Muscle of leg (tissue), 11 donors: Measurements from ENCODE around the gene B4GALT6. TPM values are rescaled to one million over a fixed set of nuclear protein-coding genes. Genes with fewer than 3 reads are reported as not detected.

Experiments used
- DNase-seq: peaks from one replicate; pipeline ENCODE4 v3.0.0; 2013
- H3K27ac ChIP-seq: one replicate; pipeline ENCODE4 v1.5.1; 2013; ENCODE audit warnings: mild to moderate bottlenecking, low read length, control low read depth
- H3K27me3 ChIP-seq: one replicate; pipeline ENCODE4 v1.6.1; 2013; ENCODE audit warnings: low read length; ENCODE audit not compliant: control insufficient read depth, insufficient read depth
- H3K36me3 ChIP-seq: one replicate; pipeline ENCODE4 v1.6.1; 2013; ENCODE audit warnings: low read length; ENCODE audit not compliant: control insufficient read depth, insufficient read depth
- H3K4me1 ChIP-seq: one replicate; pipeline ENCODE4 v1.6.1; 2013; ENCODE audit warnings: low read length; ENCODE audit not compliant: control insufficient read depth, insufficient read depth
- H3K4me3 ChIP-seq: one replicate; pipeline ENCODE4 v1.5.1; 2013; ENCODE audit warnings: low read length, control low read depth
- H3K9me3 ChIP-seq: replicated peaks from 2 replicates; pipeline ENCODE4 v1.6.1; 2013; ENCODE audit warnings: low read depth, low read length; ENCODE audit not compliant: control insufficient read depth
- WGBS: methylation state at CpG from one replicate; pipeline ENCODE4 v1.1.5; 2013; ENCODE audit warnings: missing lambda C conversion rate; ENCODE audit not compliant: insufficient coverage; 5-methylcytosine and 5-hydroxymethylcytosine counted together
- polyA plus RNA-seq, 8 donors: library from polyadenylated mRNA; unstranded; fragments of 120-200 nt; gene quantifications; one replicate each; pipeline versions ENCODE4 v1.2.1 to v1.2.3, GENCODE V29; 2013; ENCODE audit warnings: inconsistent platforms in 1 of 8, low replicate concordance in 1 of 8; ENCODE audit not compliant: insufficient read length in 8 of 8, insufficient read depth in 1 of 8
- total RNA-seq: library from RNA; stranded (reverse); fragments of 120-200 nt; gene quantifications from one replicate; pipeline ENCODE4 v1.2.4, GENCODE V29; 2013

B4GALT6 gene
- total and polyA plus RNA-seq, 9 donors, result 3.9 to 13.0 (median 11.7) TPM

DNA sequence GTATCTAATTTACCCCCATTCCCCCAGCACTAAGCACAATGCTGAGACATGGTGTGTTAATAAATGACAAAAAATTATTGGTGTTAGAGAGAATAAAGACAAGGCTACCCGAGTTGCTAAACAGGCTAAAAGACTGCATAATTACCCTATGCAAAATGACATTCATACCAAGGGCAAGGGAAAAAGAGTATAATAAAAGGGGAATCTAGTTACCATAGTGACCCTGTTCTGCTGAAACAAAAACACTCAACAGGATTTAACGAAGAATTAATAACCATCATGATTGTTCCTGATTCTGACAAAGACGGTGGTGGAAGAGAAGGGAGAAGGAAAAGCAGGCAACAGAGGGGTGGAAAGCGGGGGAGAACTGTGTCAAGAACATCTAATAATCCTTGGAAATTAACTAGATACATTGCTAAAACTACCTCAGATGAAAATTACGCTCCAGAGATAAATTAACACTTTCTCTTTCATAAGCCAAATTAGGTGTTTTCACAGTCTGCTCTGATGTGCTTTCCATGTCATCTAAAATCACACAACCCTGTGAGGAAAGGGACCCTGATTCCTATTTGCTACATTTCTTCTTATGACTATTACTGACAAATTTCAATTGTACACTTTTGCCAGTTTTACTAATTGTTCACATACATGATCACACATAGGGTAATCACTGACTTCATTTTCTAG is 67.2 kb downstream of the B4GALT6 start:
- Histone ChIP-seq H3K36me3 (no peaks in the 10 kb centered on the region), H3K4me3 (no peak overlapping the region), H3K27ac (no peak overlapping the region), H3K4me1 (no peaks in the 10 kb centered on the region), H3K9me3 (no peaks in the 10 kb centered on the region), H3K27me3 (no peaks in the 10 kb centered on the region)
- WGBS, result no CpG with 5 or more reads among the region's 5 CpGs
- DNase-seq, result no peak

DNA sequence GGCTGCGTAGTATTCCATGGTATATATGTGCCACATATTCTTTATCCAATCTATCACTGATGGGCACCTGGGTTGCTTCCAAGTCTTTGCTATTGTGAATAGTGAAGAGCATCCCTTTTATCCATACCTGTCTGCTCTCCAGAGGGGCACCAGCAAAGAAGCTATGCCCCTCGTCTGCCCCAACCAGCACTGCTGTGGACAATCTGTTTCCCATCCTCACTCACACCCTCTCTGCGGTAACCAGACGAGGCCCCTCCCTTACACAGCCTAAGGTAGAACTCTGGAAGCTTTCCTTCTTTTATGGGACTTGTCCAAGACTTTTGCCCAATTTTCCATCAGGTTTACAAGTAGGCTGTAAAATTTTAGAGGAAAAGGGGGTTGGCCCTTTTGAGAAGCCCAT is 67.8 kb downstream of the B4GALT6 start:
- H3K36me3 ChIP-seq, result no peaks in the 10 kb centered on the region

DNA sequence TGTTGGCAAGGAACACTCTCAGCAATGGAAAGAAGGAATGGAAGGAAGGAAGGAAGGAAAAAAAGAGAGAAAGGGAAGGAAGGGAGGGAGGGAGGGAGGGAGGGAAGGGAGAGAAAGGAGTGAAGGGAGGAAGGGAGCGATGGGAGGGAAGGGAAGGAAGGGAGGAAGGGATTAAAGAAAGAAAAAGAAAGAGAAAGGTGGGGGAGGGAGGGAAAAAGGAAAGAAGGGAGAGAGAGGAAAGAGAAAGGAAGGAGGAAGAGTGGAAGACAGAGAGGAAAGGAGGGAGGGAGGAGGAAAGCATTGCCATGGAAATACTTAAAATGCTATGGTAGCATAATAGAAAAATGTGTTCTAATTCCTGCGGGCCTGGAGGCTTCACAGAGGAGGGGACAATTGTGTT is 70.3 kb downstream of the B4GALT6 start:
- Histone ChIP-seq H3K36me3 (no peaks in the 10 kb centered on the region), H3K4me1 (no peaks in the 10 kb centered on the region), H3K9me3 (no peaks in the 10 kb centered on the region), H3K27ac (no peak overlapping the region), H3K27me3 (no peaks in the 10 kb centered on the region), H3K4me3 (no peak overlapping the region)
- 68% methylated on average over 2 of the region's 2 CpGs for WGBS
- no peak for DNase-seq

More for the DNA sequence above, 67.8 kb downstream of the B4GALT6 start:
- H3K27me3 ChIP-seq, result no peaks in the 10 kb centered on the region
- no peak overlapping the region for H3K27ac ChIP-seq
- 60% methylated on average over 1 of the region's 4 CpGs for WGBS
- no peak overlapping the region for H3K4me3 ChIP-seq
- H3K4me1 ChIP-seq, result no peaks in the 10 kb centered on the region
- no peak for DNase-seq
- H3K9me3 ChIP-seq, result no peaks in the 10 kb centered on the region

DNA sequence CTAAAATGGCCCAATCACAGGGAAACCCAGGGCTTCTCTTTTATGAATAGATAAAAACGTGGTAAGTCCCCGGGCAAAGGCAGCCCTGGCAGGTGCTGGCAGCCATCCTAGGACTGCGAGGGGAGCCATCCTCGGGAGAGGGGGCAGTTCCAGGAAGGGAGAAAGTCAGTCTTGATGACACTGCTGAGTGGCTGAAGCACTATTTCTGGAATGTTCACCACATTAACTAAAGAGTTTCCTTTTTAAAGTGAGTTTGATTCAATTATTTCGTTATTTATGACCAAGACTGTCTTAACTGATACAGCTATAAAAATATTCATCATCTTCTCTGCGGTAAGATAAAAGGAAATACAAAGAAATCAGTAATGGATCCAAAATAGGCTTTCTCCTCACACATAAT is 72.3 kb downstream of the B4GALT6 start:
- Histone ChIP-seq H3K9me3 (no peaks in the 10 kb centered on the region), H3K4me3 (no peak overlapping the region), H3K27me3 (no peaks in the 10 kb centered on the region), H3K36me3 (no peaks in the 10 kb centered on the region), H3K27ac (no peak overlapping the region), H3K4me1 (no peaks in the 10 kb centered on the region)
- 63% methylated on average over 2 of the region's 6 CpGs for WGBS
- no peak for DNase-seq

DNA sequence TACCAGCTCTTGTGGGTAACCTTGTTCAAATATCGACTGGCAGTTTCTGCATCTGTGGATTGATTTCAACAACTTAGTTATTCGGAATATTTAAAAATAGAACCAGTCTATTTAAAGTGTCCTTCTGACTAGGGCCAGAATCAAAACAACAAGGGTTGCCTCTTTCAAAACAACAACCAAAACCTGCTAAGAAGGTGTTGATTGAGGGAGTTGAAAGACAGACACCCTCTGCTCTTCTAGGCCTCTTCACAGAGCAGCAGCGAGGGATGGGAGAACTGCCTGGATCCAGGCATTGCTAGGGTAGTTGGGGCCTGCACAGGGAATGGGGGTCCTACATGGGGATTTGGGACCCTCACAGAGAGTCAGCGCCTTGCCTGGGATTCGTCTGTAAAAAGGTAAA is 72.9 kb downstream of the B4GALT6 start:
- no peaks in the 10 kb centered on the region for H3K9me3 ChIP-seq
- H3K27ac ChIP-seq, result no peak overlapping the region
- H3K36me3 ChIP-seq, result no peaks in the 10 kb centered on the region
- no peak overlapping the region for H3K4me3 ChIP-seq
- DNase-seq, result no peak
- no peaks in the 10 kb centered on the region for H3K27me3 ChIP-seq
- H3K4me1 ChIP-seq, result no peaks in the 10 kb centered on the region
- 83% methylated on average over 1 of the region's 5 CpGs for WGBS

DNA sequence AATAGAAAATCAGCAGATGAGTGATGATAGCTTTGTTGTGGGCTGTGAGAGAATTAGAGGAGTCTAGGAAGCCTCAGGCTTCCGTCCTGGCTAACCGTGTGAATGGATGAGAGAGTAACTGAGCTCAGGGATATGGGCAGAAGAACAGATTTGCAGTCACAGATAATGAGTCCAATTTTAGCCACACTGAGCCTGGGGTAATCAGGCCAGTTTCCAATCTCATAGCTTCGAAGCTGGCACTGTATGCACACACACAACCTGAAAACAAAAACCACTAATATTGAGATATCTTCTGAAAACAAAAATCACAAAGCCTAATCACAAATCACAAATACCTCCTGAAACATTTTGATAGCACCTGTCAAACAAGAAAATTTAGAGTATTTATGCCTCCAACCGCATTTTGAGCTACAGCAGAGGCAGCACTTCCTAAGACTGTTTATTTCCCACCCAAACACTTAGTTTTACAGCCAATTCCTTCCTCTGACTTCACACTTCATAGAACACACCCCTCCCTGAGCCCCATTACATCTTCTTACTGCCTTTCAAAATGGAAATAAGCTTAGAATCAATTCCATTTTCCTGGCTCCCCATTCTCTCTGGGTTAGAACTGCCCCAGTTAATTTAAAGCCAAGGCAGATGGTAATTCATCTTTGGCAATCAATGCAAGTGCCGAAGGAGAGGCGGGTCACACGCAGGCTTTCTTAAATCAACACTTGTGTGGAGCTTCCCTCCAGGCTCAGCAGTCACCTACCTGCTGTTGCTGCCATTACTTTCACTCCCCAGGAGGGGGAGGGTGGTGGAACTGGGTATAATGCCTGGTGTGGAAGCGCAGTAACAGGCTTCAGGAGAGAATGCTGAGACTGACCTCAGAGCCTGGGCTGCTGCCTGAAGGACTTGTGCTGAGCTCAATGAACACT is 73.8 kb downstream of the B4GALT6 start:
- H3K4me1 ChIP-seq, result no peaks in the 10 kb centered on the region
- no peaks in the 10 kb centered on the region for H3K27me3 ChIP-seq
- no peaks in the 10 kb centered on the region for H3K9me3 ChIP-seq
- no peak overlapping the region for H3K4me3 ChIP-seq
- WGBS, result 28% methylated on average over 6 of the region's 8 CpGs
- no peak overlapping the region for H3K27ac ChIP-seq
- no peaks in the 10 kb centered on the region for H3K36me3 ChIP-seq
- peak; percentile 17 for DNase-seq

DNA sequence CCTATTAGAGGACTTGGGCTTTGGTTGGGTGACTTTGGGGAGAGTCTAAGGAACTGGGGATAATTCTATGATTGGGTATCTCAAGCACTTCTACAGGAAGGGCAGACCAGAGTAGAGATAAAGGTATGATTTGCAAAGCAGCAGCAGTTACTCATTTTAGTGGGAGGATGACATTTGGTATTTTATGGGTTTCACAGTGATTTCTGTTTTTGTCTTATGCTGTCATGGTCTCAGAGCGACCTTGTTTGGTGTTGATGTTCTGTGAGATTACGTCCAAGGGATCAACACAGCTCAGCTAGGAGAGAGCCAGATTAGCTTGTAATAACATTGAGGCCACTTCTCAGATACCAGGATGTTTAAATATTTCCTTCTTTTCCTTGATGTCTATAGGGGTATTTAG is 74.5 kb downstream of the B4GALT6 start:
- Histone ChIP-seq H3K9me3 (no peaks in the 10 kb centered on the region), H3K27me3 (no peaks in the 10 kb centered on the region), H3K27ac (no peak overlapping the region), H3K36me3 (no peaks in the 10 kb centered on the region), H3K4me1 (no peaks in the 10 kb centered on the region), H3K4me3 (no peak overlapping the region)
- no peak for DNase-seq
- WGBS, result no CpG with 5 or more reads among the region's 2 CpGs

DNA sequence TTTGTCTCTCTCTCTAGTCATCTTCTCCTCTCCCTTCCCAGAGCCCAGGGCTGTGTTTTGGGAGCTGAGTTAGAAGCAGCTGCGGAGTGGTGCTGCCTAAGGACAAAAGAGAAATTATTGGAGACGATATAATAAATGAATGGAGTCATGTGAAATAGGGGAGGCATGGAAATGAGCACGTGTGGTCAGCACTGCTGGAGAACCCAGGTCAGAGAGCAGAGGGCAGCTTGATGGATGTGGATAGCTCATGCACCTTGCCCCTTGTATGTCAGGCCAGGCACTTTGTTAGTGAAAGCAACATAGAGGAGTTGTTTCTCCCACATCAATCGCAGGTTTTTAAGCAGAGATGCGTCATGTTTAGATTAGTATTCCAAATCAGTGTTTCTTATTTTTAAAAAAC is 77.0 kb downstream of the B4GALT6 start:
- no peaks in the 10 kb centered on the region for H3K9me3 ChIP-seq
- H3K4me3 ChIP-seq, result no peak overlapping the region
- no peaks in the 10 kb centered on the region for H3K4me1 ChIP-seq
- H3K27me3 ChIP-seq, result no peaks in the 10 kb centered on the region
- DNase-seq, result no peak
- no peak overlapping the region for H3K27ac ChIP-seq
- 71% methylated on average over 3 of the region's 5 CpGs for WGBS
- H3K36me3 ChIP-seq, result no peaks in the 10 kb centered on the region

DNA sequence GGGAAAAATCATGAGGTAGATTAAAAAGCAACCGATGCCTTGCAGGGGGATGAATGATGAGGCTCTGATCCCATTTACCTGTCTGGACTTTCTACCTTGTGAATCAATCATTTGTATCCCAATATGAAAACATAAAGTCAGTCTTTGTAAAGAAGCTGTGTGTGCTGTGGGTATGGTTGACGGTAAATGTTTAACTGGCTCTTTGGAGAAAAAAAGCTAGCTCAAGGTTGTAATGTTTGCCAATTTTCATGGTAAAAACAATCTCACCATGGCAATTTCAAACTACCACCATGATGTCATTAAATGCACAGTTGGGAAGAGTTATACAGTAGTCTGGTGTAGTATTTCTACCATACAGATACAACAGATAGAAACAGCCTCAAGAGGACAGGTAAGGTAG is 78.1 kb downstream of the B4GALT6 start:
- Histone ChIP-seq H3K27me3 (no peaks in the 10 kb centered on the region), H3K4me1 (no peaks in the 10 kb centered on the region), H3K36me3 (no peaks in the 10 kb centered on the region), H3K4me3 (no peak overlapping the region), H3K9me3 (no peaks in the 10 kb centered on the region), H3K27ac (no peak overlapping the region)
- DNase-seq, result no peak
- no CpG with 5 or more reads among the region's 2 CpGs for whole genome bisulfite sequencing

DNA sequence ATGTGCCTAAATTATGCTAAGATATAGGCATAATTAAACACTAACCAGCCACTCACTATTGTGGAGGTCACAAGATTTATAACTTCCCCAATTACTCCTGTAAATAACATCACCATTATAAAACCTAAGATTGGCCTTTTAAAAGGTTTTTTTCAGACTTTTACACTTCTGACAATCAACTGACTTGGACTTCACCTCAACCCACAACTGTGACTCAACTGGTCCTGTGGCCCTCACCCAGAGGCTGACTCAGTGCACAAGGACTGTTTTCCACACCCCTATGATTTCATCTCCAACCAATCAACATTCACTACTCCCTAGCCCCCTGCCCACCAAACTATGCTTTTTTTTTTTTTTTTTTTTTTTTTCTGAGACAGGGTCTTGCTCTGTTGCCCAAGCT is 81.1 kb downstream of the B4GALT6 start:
- H3K27me3 ChIP-seq, result no peaks in the 10 kb centered on the region
- no peak for DNase-seq

More for the DNA sequence above, 81.1 kb downstream of the B4GALT6 start:
- no peaks in the 10 kb centered on the region for H3K9me3 ChIP-seq
- H3K4me1 ChIP-seq, result no peaks in the 10 kb centered on the region
- H3K4me3 ChIP-seq, result no peak overlapping the region
- no peak overlapping the region for H3K27ac ChIP-seq
- no peaks in the 10 kb centered on the region for H3K36me3 ChIP-seq
